ENCODE results near the gene IDE.

DNA sequence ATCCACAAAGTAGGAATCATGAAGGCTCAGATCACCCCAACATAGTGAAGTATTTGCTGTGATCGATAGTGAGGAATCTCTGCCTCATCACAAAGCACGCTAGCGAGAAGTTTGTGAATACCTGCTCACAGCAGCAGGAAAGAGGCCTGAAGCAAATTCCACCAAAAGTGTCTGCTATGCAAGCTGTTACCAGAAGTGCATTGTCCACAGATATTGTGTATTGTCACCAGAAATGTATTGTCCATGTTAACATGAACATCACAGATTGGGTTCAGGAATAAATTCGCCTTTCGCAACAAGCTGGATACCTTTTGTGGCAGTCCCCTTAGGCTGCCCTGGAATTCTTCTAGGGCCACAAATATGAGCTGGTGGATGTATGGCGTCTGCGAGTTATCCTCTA is 155.0 kb downstream of the IDE start:
- TF ChIP-seq, protein P1, sequence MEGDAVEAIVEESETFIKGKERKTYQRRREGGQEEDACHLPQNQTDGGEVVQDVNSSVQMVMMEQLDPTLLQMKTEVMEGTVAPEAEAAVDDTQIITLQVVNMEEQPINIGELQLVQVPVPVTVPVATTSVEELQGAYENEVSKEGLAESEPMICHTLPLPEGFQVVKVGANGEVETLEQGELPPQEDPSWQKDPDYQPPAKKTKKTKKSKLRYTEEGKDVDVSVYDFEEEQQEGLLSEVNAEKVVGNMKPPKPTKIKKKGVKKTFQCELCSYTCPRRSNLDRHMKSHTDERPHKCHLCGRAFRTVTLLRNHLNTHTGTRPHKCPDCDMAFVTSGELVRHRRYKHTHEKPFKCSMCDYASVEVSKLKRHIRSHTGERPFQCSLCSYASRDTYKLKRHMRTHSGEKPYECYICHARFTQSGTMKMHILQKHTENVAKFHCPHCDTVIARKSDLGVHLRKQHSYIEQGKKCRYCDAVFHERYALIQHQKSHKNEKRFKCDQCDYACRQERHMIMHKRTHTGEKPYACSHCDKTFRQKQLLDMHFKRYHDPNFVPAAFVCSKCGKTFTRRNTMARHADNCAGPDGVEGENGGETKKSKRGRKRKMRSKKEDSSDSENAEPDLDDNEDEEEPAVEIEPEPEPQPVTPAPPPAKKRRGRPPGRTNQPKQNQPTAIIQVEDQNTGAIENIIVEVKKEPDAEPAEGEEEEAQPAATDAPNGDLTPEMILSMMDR (conservative IDR thresholded peaks at IDR 0.05 in 1 of 2, IDR thresholded peaks at IDR 0.05 in 1 of 2; ENCODE audit: extremely low read depth in 1 of 2, insufficient read depth in 1 of 2, low read depth in 1 of 2, low read length in 2 of 2): no peak
- no peak for TF ChIP-seq EZH2 (IDR thresholded peaks at IDR 0.05; ENCODE audit: borderline replicate concordance, low read length)
